ENCODE data around the gene ZNF423. TPM values are rescaled to one million over a fixed set of nuclear protein-coding genes. Genes with fewer than 3 reads are reported as not detected.

Gene ZNF423
- total and polyA plus RNA-seq, 2 experiments from 2014 or later: 14.9 to 41.8 TPM

GRCh38 chr16:49858200-49859124 lies 2.5 kb upstream of the ZNF423 start:
- Histone ChIP-seq H3K4me3 (peak overlapping the region; percentile 90), H3K79me2 (replicated peaks; ENCODE audit: insufficient read depth) (peaks cover 14% of the 10 kb centered on the region), H3K9me2 (ENCODE audit: insufficient read depth) (no peaks in the 10 kb centered on the region), H3K27ac (ENCODE audit: low read depth) (no peak overlapping the region), H2AFZ (peak overlapping the region; percentile 96), H4K20me1 (replicated peaks; ENCODE audit: insufficient read depth) (peaks cover 3% of the 10 kb centered on the region; the same call in 1 of the 2 replicates), H3K36me3 (ENCODE audit: insufficient read depth) (no peaks in the 10 kb centered on the region), H3F3A (replicated peaks; ENCODE audit: low read depth) (0 out of 2 replicates have a peak, but pooled peaks cover 9% of the 10 kb centered on the region), H3K4me2 (peak overlapping the region; percentile 92), H3K4me1 (ENCODE audit: insufficient read depth) (peaks cover 8% of the 10 kb centered on the region), H3K27me3 (ENCODE audit: insufficient read depth) (peaks cover 37% of the 10 kb centered on the region)
- H3K4me1 Mint-ChIP-seq: peaks cover 20% of the 10 kb centered on the region
- DNase-seq (ENCODE audit: low spot score) (peak; percentile 78), ATAC-seq (peak; percentile 20)
- peaks cover 24% of the 10 kb centered on the region for H3K27me3 Mint-ChIP-seq (ENCODE audit: insufficient read depth, low read depth, poor library complexity)
- peaks cover 9% of the 10 kb centered on the region; the same call in 2 of the 3 replicates for H3K36me3 Mint-ChIP-seq (ENCODE audit: low read depth)
- H3K27ac Mint-ChIP-seq: no peak overlapping the region
- H3K4me3 Mint-ChIP-seq: peak overlapping the region; percentile 81
- no peaks in the 10 kb centered on the region for H3K9me3 Mint-ChIP-seq
- no peak for TF ChIP-seq CREB1 (CRISPR knock-in tag; IDR thresholded peaks at IDR 0.05; ENCODE audit: low read depth)
- no peak for TF ChIP-seq ZNF331 (CRISPR knock-in tag; IDR thresholded peaks at IDR 0.05; ENCODE audit: low read depth)
- TF ChIP-seq POLR2AphosphoS5 (IDR thresholded peaks at IDR 0.05; ENCODE audit: low read depth): no peak
- no peak for TF ChIP-seq NANOG (IDR thresholded peaks at IDR 0.05; ENCODE audit: borderline replicate concordance)
- TF ChIP-seq ZNF114 (CRISPR knock-in tag; IDR thresholded peaks at IDR 0.05): no peak
- TF ChIP-seq, protein P1, sequence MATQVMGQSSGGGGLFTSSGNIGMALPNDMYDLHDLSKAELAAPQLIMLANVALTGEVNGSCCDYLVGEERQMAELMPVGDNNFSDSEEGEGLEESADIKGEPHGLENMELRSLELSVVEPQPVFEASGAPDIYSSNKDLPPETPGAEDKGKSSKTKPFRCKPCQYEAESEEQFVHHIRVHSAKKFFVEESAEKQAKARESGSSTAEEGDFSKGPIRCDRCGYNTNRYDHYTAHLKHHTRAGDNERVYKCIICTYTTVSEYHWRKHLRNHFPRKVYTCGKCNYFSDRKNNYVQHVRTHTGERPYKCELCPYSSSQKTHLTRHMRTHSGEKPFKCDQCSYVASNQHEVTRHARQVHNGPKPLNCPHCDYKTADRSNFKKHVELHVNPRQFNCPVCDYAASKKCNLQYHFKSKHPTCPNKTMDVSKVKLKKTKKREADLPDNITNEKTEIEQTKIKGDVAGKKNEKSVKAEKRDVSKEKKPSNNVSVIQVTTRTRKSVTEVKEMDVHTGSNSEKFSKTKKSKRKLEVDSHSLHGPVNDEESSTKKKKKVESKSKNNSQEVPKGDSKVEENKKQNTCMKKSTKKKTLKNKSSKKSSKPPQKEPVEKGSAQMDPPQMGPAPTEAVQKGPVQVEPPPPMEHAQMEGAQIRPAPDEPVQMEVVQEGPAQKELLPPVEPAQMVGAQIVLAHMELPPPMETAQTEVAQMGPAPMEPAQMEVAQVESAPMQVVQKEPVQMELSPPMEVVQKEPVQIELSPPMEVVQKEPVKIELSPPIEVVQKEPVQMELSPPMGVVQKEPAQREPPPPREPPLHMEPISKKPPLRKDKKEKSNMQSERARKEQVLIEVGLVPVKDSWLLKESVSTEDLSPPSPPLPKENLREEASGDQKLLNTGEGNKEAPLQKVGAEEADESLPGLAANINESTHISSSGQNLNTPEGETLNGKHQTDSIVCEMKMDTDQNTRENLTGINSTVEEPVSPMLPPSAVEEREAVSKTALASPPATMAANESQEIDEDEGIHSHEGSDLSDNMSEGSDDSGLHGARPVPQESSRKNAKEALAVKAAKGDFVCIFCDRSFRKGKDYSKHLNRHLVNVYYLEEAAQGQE (IDR thresholded peaks at IDR 0.05; ENCODE audit: unreplicated experiment): no peak
- TF ChIP-seq STAT1 (IDR thresholded peaks at IDR 0.05; ENCODE audit: unreplicated experiment): no peak
- TF ChIP-seq ZNF462 (CRISPR knock-in tag; IDR thresholded peaks at IDR 0.05): no peak
- no peak for TF ChIP-seq EZH2phosphoT487 (IDR thresholded peaks at IDR 0.05; ENCODE audit: unreplicated experiment)
